IPS DF 19.7 (cell line): ENCODE data around the gene FOXP4.

Experiments used
- DNase-seq: peaks from one replicate; pipeline ENCODE4 v3.0.0-alpha.2; 2013; ENCODE audit warnings: low read depth, low spot score

FOXP4 gene, protein sequence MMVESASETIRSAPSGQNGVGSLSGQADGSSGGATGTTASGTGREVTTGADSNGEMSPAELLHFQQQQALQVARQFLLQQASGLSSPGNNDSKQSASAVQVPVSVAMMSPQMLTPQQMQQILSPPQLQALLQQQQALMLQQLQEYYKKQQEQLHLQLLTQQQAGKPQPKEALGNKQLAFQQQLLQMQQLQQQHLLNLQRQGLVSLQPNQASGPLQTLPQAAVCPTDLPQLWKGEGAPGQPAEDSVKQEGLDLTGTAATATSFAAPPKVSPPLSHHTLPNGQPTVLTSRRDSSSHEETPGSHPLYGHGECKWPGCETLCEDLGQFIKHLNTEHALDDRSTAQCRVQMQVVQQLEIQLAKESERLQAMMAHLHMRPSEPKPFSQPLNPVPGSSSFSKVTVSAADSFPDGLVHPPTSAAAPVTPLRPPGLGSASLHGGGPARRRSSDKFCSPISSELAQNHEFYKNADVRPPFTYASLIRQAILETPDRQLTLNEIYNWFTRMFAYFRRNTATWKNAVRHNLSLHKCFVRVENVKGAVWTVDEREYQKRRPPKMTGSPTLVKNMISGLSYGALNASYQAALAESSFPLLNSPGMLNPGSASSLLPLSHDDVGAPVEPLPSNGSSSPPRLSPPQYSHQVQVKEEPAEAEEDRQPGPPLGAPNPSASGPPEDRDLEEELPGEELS

DNA sequence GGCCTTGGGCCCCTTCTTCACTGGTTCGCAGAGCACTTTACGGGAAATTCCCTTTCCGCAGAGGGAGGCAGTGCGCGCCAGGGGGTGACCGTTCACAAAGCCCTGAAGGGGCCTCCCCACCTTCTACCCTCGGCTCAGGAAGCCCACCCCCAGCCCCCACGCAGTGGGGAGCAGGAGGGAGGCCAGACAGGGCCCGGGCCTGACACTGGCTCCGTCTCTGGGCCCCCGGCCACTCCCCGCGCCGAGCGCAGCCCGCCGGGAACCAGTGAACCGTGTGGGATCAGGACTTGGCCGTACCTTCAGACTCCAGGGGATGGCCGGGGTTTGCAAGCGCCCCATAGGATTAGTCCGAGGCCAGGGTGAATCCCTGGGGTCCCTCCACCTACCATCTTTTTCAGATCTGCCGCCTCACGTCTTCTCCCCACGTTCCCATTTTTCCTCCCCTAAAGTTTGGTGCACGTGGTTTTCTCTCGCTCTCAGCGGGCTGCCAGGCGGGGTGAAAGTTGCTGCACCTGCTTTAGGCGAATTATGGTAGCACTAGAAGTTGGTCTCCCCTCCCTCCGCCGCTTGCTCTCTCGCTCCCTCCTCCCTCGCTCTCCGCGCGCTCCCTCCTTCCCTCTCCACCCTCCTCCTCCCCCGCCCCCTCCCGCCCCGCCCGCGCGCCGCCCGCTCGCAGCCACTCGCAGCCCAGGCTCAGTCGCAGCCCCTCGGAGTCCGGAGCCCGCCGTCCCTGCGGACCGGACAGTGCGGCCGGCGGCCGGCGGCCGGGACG lies at the start of gene FOXP4:
FOXP4 (plus strand) TSS at position 679 of the 772 bp plus-strand sequence. CDS start 19,380 bp downstream, outside the sequence.
- DNase-seq: peak; percentile 83

DNA sequence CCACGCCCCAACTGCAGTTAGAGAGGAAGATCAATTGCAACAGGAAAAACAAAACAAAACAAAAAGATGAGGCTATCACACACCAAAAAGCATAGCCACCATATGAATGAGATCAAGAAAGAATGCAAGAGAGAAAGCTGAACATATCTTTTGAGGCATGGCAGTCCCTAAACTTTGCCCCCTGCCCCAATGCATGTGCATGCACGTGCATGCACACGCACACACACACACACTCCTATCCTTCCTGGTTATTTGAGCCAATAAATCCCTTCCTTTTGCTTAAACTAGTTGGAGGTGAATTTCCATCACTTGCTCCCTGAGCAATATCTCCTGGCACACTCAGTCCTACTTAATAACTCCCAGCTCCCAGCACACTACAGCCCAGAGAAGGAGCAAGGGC lies 48.6 kb upstream of the FOXP4 start:
- no peak for DNase-seq

DNA sequence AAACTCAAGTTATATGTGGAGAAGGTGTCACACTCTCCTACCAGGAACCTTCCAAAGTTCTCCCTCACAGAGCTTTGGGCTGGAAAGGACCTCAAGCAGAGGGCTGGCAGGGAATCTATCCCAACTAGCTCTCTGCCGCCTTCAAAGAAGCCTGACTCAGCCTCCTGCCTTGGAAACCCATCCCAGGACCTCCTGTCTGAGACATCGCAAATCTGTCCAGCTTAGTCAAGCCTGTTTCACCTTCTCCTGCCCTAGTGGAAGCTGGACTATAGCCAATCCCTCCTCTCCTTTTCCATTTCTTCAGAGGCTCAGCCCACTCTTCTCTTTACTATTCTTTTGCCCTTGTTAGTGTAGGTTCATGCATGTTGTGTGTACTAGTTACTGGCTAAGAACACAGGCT lies 48.2 kb upstream of the FOXP4 start:
- DNase-seq: no peak

DNA sequence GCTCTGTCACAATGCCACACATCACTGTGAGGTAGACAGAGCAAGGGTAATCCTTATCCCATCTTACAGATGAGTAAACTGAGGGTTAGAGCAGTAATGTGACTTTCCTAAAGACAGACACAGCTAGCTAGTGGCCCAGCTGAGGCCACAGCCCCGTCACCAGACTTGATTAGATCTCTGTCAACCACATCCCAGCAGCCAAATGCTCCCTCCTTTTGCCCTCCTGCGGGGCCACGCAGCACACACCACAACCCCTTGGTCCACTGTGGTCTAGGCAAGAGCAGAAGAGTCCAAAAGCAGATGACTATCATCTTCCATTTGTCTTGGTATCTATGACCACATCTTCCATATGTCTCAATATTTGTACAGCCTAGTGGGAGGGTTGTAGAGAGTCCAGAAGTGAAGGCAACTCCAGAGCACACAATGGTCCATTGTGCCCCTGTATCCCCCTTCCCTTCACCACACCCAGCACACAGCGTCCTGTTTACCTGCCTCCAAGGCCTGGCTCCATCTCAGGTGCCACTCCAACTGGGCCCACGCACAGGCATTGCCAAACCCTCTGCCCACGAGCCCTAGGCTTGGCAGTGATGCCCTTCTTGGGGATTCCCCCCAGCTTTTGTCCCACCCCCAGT lies 47.1 kb upstream of the FOXP4 start:
- DNase-seq: no peak

DNA sequence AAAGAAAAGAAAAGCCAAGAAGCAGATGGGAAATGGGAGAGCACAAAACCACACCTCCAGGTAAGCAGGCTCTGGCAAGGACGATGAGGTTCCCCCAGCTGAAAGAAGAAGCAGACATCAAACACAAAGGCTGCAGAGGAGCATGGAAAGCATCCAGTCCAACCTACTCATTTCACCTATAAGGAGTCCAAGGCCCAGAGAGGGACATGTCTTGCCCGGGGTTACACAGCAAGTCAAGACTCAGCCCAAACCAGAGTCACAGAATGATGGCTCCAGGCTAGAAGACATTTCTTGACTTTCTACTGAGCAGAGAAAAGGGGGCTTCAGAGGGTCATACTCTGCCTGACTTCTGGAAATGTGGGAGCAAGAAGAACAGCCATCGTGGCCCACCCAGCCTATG lies 45.6 kb upstream of the FOXP4 start:
- DNase-seq: no peak

DNA sequence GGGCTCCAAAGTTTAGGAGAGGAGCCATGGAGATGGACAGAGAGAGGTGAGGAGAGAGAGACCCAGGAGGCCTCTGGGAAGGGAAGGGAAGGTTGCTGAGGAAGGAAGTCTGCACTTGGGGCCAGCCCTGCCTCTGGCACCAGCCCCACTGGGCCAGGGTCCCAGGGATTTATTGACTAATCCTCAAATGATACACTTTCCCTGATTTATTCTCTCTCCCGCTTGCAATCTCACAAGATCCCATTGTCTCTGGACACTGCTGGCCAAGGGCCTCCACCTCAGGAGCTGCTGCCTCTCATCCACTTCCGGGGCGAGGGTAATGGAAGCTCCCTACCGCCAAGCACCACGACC lies 43.6 kb upstream of the FOXP4 start:
- no peak for DNase-seq

DNA sequence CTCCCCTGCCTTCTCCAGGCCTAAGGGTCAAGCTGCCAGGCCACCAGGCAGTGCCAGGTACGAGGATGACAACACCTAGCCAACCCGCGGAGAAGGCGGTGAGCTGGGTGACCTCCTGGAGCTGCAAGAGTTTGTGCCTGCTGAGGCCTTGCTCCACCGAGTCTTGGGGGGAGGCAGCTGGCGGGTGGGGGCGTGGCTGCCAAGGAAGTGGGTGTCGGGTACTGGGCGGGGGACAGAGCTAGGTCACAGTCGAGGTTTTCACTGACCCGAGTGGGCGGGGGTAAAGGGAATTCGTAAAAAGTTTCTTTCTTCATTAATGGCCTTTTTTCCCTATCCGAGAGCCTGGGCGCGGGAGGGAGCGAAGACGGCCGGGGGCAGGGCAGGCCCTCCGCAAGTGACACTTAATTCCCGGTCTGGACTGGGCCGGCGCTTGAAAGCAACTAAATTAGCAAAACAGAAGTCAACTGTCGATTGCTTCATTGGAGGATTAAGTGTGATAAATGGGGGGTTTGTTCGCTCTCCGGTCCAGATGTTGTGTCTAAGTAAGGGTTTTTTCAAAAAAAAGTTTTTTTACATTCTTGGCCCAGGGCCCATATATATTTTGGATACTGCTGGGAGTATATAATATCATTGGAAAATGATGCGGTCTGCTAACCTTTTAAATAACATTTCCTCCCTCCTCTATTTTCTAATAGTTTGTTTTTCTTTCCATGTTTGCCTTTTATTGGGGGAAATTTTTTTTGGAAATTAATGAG lies 43.1 kb upstream of the FOXP4 start:
- DNase-seq: no peak

DNA sequence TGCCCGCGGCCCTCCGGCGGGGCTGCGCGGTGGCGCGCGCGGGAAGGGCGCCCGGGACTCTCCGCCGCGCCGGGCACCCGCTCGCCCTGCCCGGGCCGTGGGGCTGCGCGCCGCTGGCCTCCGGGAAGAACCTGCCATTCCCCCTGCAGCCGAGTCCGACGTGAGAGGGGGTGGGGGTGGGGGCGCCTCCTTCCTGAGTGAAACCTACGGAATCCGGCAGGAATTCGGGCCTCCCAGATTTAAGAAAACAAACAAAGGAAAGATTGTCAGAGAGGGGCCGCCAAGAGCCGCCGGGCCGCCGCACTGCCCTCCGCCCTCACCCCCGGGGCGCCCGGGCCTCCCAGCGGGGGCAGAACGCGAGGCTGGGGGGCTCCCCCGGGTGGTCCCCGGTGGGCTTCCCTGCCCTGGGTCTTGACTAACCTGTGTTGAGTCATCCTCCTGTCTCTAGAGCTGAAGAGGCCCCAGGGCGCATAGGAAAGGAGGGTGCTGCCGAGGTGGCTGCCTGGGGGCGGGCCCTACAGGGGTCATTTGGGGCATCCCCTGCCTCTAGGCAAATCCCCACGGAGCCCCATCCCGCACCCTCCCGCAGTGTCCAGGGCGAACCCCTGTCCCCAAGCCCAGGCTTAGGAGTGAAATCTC lies 42.2 kb upstream of the FOXP4 start:
- no peak for DNase-seq

DNA sequence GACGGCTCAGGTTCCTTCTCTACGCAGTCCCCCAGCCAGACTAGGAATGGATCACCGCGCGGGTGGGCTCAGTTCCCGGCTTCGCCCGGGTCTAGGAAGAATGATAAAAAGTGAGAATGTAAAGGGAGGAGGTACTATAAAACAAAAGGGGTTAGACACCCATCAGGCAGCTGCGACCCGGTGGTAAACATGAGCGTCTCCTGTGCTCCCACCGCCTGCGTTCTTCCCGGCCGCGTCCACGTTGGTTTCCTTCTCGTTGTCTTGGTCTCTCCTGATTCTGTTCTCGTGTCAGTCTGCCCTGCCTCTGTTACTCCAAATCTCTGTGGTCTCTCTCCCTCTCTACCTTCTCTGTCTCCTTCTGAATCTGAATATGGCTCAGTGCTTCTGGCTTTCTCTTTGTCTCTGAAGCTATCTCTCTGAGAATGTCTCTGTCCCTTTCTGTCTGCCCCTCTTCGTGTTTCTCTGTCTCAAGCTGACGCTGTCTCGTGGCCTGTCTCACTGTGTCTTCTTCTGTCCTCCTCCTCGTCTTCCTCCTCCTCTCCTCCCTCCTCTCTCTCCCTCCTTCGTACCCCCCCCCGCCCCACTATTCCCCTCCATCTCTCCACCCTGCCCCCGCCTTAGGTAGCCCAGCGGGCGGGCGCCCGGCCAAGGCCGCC lies 41.6 kb upstream of the FOXP4 start:
- DNase-seq: no peak

DNA sequence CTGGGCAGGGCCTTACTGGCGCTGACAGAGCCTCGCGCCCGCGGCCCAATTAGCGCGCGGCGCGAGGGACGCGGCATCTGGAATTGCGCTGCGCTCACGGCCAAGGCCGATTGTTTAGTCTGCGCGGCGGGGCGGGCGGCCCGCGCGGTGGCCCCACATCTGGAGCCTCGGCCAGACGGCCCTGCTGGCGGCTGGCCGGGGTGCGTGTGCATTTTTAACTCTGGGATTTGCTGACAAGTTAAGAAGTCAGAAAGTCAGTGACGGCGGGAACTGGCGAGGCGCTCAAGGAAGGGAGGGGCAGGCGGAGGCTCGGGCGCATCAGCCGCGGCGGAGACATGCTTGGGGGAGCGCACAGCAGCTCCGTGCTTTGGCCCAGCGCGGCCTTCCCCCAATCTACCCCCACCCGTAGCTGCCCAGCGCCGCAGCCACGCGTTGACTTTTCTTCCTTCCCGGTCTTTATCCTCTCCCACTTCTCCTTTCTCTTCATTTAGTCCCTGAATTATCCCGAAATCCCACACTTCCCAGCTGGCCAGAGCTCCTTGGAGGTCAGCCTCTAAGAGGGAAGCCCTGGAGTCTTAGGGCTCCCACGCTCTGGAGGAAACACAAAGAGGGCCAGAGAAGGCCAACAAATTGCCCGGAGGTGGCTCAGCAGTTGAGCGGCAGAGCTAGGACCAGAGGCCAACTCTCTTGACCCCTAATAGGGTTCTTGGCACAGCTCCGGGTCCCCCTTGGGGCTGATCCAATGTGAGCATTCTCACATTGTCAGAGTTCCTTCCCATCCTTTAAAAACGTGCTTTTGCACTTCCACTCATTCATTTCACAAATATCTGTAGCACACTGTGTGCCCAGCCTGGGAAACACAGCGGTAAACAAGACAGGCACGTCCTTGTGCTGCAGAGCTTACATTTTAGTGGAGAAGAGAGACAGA lies 40.8 kb upstream of the FOXP4 start:
- DNase-seq: no peak

DNA sequence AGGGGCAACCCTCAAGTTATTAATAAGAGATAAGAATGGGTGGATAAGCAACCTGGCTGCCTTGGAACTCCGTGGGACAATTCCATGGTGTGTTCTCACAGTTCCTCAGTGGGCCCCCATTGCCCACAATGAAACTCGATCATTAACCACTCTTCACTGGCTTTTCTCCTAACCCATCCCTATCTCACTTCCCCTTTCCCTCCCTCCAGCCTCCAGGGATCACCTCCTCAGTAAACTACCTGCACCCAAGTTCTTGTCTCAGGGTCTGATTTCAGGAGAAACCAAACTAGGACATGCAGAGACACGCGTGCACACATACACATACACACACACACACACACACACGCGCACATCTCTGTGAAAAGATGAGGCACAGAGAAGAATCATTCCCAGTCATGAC lies 37.7 kb upstream of the FOXP4 start:
- no peak for DNase-seq

DNA sequence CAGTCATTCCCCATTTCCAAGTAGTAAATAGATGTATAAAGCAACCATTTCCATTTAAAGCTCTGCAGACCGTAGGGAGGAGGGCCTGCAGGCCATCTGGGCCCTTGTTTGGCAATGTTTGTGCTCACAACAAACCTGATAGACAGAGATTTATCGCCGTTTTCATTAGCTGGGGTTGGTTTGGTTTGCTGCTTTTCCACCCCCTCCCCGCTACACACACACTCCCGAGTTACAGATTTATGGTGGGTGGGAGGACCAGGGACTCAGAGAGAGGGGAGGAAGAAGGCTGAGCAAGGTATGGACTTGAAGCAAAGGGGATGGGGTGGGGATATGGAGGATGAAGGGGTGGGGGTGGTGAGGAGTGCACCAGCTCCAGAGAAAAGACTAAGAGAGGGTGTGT lies 36.6 kb upstream of the FOXP4 start:
- DNase-seq: no peak

DNA sequence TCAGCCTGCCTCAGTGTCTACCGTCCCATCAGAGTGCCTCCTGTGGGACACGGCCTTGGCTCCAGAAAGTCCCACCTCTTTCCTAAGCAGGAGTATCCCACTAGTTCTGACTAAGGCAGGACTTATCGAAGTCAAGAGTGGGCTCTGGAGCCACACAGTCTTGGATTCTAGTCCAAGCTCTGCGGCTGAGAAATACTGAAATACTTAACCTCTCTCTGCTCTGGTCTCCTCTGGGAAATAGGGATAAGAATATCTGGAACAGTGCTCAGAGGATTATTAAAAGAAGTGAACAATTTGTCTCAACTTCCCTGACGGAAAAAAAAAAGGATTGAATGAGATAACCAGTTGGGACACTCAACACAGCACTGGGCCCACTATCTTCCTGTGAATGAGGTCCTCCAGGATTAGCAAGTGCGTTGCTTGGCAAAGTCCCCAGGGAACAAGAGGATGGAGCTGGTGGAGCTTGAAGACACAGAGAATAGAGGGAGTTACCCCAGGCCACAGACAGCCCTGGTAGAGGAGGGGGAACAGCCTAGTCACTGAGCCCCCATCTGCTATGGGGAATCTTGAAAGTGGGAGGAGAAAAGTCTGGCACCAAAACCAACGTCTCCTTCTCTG lies 34.6 kb upstream of the FOXP4 start:
- no peak for DNase-seq

DNA sequence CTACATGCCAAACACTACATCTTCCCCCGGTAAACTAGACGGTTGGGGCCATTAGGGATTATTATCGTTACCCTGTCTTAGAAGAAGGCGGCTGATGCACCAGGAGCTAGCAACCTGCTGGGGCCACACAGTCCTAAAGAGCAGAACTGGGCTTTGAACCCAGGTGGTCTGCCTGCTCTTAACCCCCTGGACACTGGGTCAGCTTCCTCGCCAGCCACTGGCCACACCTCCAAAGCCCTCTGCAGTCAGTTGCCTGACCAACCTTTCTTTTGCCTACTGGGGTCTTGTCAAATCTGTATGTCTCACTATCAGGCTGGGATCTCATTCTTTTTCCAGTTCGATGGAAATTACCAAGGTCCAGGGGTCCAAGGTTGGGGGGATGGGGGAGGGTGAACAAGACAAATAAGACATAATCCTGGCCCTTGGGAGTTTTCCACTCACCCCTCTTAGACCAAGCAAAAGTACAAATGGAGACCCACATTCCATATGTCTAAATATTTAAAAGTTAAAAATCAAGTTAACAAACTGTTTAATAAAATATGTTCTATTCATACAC lies 34.0 kb upstream of the FOXP4 start:
- DNase-seq: no peak

DNA sequence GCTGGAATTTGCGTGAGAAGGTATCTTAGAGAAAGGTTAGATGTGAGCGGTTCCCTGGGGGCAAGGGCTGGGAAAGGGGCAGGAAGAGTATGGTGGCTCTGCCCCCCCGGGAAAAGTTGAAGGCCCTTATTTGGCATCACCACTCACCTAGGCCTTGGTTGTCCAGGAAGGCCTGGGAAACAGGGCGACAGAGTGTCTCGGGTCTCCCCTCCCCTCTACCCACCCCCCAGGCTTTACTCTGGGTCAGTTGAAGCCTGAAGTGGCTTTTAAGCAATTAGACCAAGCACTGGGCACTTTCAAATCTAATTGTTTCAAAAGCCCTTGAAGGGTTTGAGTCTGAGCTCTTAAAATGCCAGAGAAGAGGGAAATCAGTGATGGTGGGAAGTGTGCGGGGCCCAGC lies 30.2 kb upstream of the FOXP4 start:
- no peak for DNase-seq

DNA sequence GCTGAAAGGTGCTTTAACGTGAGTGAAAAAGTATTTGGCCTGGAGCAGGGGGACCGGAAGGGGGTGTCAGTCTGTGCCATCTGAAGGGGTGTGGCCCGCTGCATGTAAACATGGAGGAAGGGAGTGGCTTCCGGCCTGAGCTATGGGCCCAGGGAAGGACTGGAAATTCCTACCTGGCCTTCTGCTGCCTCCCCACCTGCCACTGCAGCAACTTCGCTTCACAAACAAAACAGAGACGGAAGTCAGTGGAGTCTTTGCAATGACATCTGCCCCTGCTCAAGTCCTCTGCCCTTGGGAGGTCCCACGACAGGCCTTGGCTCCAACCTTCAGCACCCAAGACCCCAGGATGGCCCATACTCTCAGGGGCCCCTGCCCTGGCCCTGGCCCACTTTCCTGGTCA lies 28.1 kb upstream of the FOXP4 start:
- no peak for DNase-seq

DNA sequence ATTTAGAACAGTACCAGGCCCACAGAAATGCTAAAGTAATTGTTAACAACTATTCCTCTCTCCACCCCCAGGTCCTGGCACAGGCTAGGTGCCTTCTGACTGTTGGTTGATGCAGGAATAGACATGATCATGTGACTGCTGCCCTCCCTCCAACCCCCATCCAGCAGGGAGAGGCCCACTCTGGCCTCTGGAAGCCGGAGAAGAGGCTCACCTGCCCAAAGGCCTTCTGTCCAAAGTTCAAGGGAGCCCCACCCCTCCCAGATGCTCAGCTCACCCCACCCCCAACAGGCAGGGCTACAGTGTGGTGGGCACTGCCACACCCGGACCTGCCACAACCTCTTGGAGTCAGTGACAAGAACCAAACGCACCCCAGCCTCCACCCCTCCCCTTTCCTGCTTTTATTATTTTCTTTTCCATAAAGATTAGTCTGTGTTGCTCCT lies 26.9 kb upstream of the FOXP4 start:
- DNase-seq: no peak
